Stimulated activated naive CD8-positive, alpha-beta T cell treated with anti-CD3 and anti-CD28 coated beads, Interleukin-15, amount 100 ng/mL, for 72 hours (primary cell): ENCODE data around the gene RAI14.

Source experiments
- ATAC-seq: fragments of 150-1000 bp; cut with Tn5 transposase; 2 replicates; pipeline ENCODE4 v1.10.0; 2021; ENCODE audit warnings: mild to moderate bottlenecking, moderate library complexity
- DNase-seq, 2 donors: peaks; one replicate each; pipeline ENCODE4 v3.0.0; 2021 to 2022
- H3K27ac Mint-ChIP-seq, 2 donors: one replicate each; pipeline ENCODE4 v1.8.0; 2022; ENCODE audit warnings: mild to moderate bottlenecking in 2 of 2, mixed read lengths in 2 of 2, moderate library complexity in 2 of 2
- H3K27me3 Mint-ChIP-seq: one replicate; pipeline ENCODE4 v1.8.0; 2022; ENCODE audit warnings: mixed read lengths
- H3K4me1 Mint-ChIP-seq: one replicate; pipeline ENCODE4 v1.8.0; 2022; ENCODE audit warnings: mild to moderate bottlenecking, mixed read lengths
- H3K4me3 Mint-ChIP-seq, 2 donors: one replicate each; pipeline ENCODE4 v1.8.0; 2022; ENCODE audit warnings: mild to moderate bottlenecking in 2 of 2, mixed read lengths in 2 of 2, moderate library complexity in 1 of 2
- H3K9me3 Mint-ChIP-seq, 2 donors: one replicate each; pipeline ENCODE4 v1.8.0; 2022; ENCODE audit warnings: mixed read lengths in 2 of 2

Gene RAI14

DNA sequence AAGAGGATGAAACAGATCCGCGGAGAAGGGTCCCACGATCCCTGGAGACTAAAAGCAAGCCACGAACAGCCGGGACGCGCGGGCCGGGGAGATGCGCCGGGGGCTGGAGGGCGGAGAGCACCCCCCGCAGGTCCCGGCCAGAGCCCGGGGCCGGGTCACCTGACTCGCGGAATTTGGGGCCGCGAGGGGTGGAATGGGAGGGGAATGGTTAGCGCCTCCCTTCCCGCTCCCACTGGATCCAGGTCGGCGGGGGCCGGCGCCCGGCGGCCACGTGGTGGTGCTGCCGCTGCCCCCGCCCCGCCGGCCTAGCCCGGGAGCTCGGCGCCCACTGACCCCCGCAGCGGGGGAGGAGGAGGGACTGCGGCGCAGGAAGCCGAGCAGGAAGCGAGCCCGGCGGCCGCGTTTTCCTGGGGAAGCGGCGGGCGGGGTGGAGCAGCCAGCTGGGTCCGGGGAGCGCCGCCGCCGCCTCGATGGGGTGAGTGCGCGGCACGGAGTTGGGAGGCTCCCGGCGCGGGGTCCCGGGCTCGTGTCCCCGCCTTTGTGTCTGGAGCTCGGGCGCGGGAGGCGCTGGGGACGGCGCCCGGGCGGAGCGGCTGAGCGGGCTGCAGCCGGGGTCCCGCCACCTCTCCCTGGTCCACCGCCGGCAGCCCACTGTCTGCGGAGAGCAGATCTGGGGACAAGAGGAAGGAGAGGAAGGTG lies at the start of gene RAI14:
RAI14 (plus strand) TSS at position 328 of the 699 bp plus-strand sequence. CDS start 30,592 bp downstream, outside the sequence.
- H3K4me3 Mint-ChIP-seq, result peak within 1 kb of the TSS; percentile 86 to 89
- peak within 1 kb of the TSS; percentile 36 to 83 for H3K27ac Mint-ChIP-seq
- DNase-seq (peak in 1 of 2 donors; percentile 5), ATAC-seq (peak; percentile 50)
- H3K4me1 Mint-ChIP-seq, result peaks cover 22% of the 10 kb centered on the region
- H3K9me3 Mint-ChIP-seq, result no peaks in the 10 kb centered on the region
- H3K27me3 Mint-ChIP-seq, result peaks cover 66% of the 10 kb centered on the region

DNA sequence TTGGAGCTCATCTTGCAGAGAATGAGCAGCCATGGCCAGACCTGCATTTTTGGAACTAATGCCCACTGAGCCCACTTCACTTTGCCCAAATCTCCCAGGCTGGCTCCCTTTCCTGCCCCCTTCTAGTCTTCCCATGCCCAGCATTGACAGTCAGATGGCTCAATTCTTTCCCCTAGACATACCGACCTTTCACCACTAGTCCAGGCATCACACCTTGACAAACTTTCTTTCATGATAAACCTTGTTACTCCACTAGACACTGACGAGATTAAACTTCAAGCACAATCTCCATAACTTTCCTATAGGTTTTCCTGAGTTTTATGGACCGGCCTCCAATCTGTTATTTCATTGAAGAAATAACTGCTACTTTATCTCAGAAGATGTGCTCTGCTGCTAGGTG lies 47.8 kb upstream of the RAI14 start:
- no peak for DNase-seq
- Mint-ChIP-seq H3K27ac (no peak overlapping the region), H3K9me3 (no peaks in the 10 kb centered on the region), H3K4me1 (no peaks in the 10 kb centered on the region), H3K27me3 (peaks cover 18% of the 10 kb centered on the region), H3K4me3 (no peak overlapping the region)
- ATAC-seq, result no peak

DNA sequence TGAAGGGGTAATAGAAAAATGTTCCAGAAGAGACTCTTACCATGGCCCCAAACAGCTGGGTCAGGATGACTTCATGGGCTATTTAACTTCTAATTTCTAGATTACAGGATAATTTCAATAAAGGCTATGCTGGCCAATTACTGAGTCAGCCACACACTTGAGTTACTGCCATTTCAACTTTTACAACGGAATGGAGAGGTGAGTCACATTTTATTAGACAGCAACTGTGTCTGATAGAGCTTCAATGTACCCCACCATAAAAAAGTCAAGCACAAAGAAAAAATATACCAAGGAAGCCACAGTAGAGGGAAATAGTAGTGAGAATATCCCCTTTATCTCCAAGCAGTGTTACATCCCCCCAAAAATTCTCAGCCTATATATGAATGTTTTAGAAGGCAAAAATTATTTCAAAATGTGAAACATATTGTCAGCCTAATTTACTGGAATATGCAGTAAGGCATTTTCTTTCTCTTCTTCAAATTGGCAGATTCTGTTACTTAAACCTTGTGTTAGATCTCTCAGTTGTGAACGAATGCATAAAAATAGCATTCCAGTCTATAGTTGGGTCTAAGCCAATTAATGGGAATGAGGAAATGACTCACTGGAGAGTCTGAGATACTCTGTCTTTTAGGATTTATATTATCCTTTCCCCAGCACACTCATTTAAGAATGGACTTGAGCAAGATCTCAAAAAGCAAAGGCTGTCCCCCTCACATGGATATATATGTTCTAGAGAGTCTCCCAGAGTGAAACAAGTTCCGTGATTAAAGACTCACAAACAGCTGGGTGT lies 47.1 kb upstream of the RAI14 start:
- Mint-ChIP-seq H3K9me3 (no peaks in the 10 kb centered on the region), H3K27ac (no peak overlapping the region), H3K27me3 (peaks cover 18% of the 10 kb centered on the region), H3K4me3 (no peak overlapping the region), H3K4me1 (no peaks in the 10 kb centered on the region)
- DNase-seq (no peak), ATAC-seq (no peak)

DNA sequence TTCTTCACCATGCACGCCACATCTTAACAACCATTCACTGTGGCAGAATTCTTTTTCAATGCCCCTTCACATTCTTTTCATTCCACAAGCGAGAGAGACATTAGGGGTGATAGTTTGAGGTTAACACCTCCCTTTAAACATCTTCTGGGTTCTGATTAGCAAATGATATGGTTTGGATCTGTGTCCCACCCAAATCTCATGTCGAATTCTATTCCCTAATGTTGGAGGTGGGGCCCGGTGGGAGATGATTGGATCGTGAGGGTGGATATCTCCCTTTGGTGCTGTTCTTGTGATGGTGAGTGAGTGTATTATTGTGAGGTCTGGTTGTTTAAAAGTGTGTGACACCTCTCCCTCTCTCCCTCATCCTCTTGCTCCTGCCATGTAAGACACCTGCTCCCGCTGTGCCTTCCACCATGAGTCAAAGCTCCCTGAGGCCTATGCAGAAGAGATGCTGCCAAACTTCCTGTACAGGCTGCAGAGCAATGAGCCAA lies 46.1 kb upstream of the RAI14 start:
- H3K27me3 Mint-ChIP-seq, result peaks cover 18% of the 10 kb centered on the region
- ATAC-seq, result no peak
- no peak for DNase-seq
- H3K4me3 Mint-ChIP-seq, result no peak overlapping the region
- no peak overlapping the region for H3K27ac Mint-ChIP-seq
- H3K4me1 Mint-ChIP-seq, result no peaks in the 10 kb centered on the region
- no peaks in the 10 kb centered on the region for H3K9me3 Mint-ChIP-seq

DNA sequence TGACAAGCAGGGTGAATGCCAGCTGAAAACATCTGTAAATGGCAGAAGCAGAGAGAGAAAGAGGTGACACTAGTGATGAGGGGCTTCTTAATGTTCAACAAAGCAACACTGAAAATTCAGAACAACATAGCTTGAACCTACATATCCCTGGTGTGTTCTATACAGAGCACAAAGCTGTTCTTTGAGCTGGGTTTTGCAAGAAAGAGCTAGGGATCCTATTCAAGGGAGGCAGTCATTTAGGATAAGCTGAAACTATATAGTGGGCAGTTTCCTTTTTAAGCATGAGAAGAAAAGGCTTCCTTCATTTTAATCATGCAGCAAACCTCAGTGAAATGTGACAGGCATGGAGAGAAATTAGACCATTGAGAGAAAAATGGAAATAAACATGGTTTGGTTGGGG lies 45.6 kb upstream of the RAI14 start:
- no peak overlapping the region for H3K27ac Mint-ChIP-seq
- no peaks in the 10 kb centered on the region for H3K9me3 Mint-ChIP-seq
- ATAC-seq (no peak), DNase-seq (no peak)
- H3K4me1 Mint-ChIP-seq, result no peaks in the 10 kb centered on the region
- H3K27me3 Mint-ChIP-seq, result peaks cover 18% of the 10 kb centered on the region
- H3K4me3 Mint-ChIP-seq, result no peak overlapping the region

DNA sequence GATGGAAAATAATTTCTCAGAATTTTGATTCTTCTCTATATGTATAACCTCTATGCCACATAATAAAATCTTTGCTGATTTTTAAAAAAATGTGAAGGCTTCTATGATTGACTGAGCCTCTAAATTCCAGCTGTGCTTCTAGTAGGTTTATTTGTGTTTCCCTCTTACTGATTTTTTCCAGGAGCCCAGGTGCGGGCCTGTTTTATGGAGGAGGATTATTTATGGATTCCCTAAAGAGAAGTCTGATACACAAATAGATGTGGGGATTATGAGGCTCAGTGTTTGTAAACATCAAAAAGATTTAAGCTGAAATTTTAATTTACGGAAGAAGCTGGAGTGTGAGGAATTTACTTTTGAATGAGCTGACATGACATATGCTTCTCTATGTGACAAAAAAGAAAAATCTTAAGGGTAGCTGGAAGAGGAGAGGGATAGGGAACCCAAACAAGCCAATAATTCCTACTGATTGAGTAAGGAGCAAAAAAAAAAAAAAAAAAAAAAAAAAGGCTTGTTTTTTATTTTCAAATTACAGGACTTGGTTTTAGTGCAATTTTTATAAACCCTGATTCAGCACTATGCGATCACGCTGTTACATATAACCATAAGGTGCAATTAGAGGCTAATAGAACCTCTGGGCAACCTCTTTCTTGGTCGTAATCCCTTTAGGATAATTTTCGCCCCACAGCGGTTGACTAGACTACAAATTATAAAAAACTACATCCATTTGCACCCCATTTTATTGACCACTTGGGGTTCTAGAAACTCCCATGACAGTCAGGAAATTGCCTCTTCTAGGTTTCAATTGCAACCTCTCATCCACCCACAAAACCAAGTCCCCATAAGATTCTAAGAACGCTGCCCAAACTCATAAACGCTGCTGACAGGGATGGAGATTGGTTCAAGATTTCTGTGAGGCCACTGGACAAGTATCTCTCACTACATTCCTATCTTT lies 44.4 kb upstream of the RAI14 start:
- H3K4me1 Mint-ChIP-seq, result no peaks in the 10 kb centered on the region

DNA sequence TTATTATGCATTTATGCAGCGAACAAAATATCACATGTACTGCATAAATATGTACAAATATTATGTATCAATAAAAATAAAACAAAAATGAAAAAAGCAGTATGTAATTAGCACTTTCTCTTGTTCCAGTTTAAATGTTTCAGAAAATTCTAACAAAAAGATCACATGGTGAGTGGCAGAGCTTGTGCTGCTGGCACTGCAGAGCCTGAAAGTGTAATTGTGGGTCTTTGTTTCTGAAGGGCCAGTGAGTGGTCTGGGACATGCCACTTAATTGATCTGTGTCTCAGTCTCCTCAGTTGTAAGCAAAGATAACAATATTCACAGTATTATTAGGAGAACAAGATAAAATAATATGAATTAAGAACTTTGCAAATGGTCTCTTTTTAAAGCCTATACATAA lies 39.5 kb upstream of the RAI14 start:
- H3K4me1 Mint-ChIP-seq, result peaks cover 6% of the 10 kb centered on the region
- peaks cover 12% of the 10 kb centered on the region for H3K27me3 Mint-ChIP-seq
- no peak overlapping the region for H3K4me3 Mint-ChIP-seq
- no peak for ATAC-seq
- H3K9me3 Mint-ChIP-seq, result no peaks in the 10 kb centered on the region
- DNase-seq, result no peak
- no peak overlapping the region for H3K27ac Mint-ChIP-seq

More for the DNA sequence above, 44.4 kb upstream of the RAI14 start:
- Mint-ChIP-seq H3K27me3 (peaks cover 18% of the 10 kb centered on the region), H3K4me3 (no peak overlapping the region), H3K27ac (no peak overlapping the region), H3K9me3 (no peaks in the 10 kb centered on the region)
- ATAC-seq, result no peak
- no peak for DNase-seq

DNA sequence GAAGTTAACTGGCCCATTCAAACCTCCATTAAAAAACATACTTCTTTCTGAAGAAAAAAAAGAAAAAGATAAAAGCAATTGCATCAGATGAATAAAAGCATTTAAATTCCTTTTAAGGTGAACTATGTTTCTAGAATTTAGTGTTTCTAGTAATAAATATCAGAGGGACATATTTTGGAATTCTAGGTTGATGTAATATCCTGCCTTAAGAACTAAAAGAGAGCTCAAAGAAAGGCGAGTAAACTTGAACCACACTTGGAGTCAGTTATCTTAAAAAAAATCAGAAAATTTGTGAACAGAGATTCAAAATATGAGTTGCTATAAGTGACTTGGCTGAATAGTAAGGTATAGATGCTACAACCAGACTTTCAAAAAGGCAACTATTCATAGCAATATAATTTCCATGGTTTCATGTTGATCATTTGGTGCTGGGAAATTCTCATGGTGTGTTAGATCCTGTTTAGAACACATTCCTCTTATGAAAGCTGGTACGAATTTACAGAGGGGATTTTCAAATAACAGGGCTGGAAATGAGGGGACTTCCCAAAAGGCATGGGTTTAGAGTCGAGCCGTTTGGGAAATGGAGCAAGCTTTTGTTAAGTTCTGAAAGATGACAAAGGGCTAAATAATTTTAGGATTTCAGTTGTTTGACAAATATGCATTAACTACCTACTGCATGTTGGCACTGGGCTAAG lies 37.6 kb upstream of the RAI14 start:
- ATAC-seq, result no peak
- peaks cover 17% of the 10 kb centered on the region for H3K4me1 Mint-ChIP-seq
- DNase-seq, result no peak
- no peak overlapping the region for H3K27ac Mint-ChIP-seq
- H3K27me3 Mint-ChIP-seq, result peaks cover 12% of the 10 kb centered on the region
- no peak overlapping the region for H3K4me3 Mint-ChIP-seq
- no peaks in the 10 kb centered on the region for H3K9me3 Mint-ChIP-seq

DNA sequence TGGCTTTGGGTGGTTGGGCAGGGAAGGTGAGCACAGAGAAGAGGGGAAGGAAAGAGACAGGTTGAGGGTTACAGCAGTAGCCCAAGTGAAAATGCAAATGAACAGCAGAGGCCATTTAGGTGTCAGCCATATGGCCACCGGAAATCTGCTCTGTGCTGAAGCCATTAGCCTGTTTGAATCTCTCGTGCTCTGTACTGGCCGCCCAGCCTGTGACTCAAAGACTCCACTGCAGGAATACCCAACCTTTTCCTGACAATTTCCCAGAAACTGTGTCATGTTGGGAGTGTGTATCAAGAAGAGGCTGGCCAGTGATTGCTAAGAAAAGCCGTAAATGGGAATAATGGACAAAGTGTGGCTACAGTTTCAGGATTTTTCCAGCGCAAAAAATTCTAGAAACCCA lies 35.9 kb upstream of the RAI14 start:
- DNase-seq (no peak), ATAC-seq (no peak)
- Mint-ChIP-seq H3K9me3 (no peaks in the 10 kb centered on the region), H3K4me1 (peaks cover 17% of the 10 kb centered on the region), H3K27ac (no peak overlapping the region), H3K27me3 (peaks cover 12% of the 10 kb centered on the region), H3K4me3 (no peak overlapping the region)

DNA sequence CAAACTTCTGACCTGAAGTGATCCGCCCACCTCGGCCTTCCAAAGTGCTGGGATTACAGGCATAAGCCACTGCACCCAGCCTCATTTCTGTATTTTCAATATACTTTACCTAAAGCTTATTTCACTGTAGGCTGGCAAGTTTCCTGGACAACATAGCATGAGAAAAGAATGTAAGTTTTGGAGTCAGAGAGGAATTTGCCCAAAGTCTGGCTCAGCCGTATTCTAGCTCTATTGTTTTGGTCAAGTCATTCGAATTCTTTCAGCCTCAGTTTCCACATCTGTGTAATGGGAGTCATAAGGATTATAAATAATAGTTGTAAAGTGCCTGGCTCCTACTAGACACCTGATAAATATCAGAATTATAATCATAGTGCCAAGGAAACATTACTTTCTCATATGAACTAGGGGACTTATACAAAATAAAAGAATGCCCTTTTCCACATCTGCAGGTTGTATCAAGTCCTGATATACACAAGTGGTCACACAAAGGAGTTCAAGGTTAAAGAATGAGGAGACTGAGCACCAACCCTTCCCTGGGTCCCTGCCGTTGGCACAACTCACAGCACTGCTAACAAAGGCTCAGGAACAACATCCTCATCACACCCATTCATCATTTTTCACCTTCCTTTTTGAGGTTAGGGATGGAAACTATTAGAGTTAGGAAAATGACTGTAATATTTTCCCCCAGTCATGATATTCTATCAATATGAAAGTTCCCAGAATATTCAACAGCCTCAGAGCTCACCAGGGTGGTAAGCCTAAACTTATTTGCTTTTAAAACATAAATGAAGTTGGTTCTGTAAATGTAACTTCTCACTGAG lies 34.6 kb upstream of the RAI14 start:
- ATAC-seq (no peak), DNase-seq (no peak)
- H3K4me1 Mint-ChIP-seq, result peaks cover 17% of the 10 kb centered on the region

DNA sequence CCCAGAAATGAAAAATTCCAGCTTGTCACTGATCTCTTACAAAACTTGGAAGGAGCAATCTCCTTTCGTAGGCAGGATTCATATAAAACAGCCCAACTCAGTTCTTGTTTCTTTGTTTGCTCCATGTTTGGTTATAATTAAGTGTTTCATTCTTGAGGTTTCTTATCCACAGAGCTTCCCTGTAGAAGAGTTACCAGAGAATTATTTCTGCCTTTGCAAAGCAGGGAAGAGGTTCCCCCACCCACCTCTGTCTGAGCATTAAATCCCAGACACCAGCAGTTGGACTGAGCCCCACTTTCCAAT lies 34.1 kb upstream of the RAI14 start:
- no peaks in the 10 kb centered on the region for H3K9me3 Mint-ChIP-seq
- H3K27me3 Mint-ChIP-seq, result peaks cover 12% of the 10 kb centered on the region
- no peak overlapping the region for H3K4me3 Mint-ChIP-seq
- DNase-seq (no peak), ATAC-seq (no peak)
- peaks cover 17% of the 10 kb centered on the region for H3K4me1 Mint-ChIP-seq
- peak overlapping the region in 1 of 2 donors; percentile 86 for H3K27ac Mint-ChIP-seq

More for the DNA sequence above, 34.6 kb upstream of the RAI14 start:
- Mint-ChIP-seq H3K27me3 (peaks cover 12% of the 10 kb centered on the region), H3K9me3 (no peaks in the 10 kb centered on the region), H3K27ac (no peak overlapping the region), H3K4me3 (no peak overlapping the region)

DNA sequence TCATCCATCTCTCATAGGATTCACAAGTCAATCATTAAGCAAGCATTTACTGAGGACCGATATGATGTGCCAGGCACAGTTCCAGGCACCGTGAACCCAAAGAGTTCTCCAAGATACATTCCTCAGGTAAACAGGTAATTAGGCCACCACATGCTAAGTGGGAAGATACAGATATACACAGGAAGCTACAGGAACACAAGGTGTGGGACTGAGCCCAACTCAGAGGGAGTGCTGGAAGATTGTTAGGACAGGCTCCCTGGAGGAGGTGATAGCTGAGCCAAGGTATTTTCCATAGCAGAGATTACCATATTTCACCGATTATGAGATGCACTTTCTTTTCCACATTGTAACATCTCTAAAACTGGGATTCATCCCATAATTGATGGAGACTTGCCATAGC lies 31.4 kb upstream of the RAI14 start:
- ATAC-seq, result no peak
- no peak for DNase-seq
- Mint-ChIP-seq H3K9me3 (no peaks in the 10 kb centered on the region), H3K4me3 (no peak overlapping the region), H3K27ac (no peak overlapping the region), H3K4me1 (peaks cover 12% of the 10 kb centered on the region), H3K27me3 (peaks cover 6% of the 10 kb centered on the region)

DNA sequence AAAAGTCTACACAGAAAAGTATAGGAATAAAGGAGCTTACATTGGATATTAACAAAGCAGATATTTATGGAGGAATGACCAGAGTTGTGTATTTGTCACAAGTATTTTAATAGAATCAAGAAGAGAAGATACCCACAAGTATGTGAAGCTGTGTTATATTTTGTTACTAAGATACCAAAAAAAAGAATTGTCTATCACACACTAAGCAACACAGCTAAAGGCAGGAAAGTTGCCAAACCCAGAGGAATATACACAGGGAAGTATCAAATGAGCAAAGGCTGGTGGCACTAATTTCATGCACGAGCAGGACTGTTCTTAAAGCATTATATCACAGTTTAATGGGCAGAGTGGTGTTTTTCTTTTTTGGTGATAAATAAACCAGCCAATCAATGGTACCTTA lies 30.9 kb upstream of the RAI14 start:
- Mint-ChIP-seq H3K4me3 (no peak overlapping the region), H3K9me3 (peaks cover 0 to 2% of the 10 kb centered on the region in 2 donors), H3K4me1 (peaks cover 12% of the 10 kb centered on the region)

DNA sequence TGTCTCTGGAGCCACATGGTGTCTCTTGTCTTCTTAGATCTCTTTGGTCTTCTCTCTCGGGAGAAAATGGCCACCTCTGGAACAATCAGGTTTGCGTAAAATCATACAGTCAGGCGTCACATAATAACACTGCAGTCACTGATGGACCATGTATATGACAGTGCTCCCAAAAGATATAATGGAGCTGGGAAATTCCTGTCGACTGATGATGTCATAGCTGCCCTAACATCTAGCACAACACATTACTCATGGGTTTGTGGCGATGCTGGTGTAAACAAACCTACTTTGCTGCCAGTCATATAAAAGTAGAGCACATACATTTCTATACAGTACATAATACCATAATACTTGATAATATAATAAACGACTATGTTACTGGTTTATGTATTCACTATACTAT lies 30.1 kb upstream of the RAI14 start:
- Mint-ChIP-seq H3K9me3 (peaks cover 0 to 10% of the 10 kb centered on the region in 2 donors), H3K27ac (no peak overlapping the region), H3K4me3 (no peak overlapping the region), H3K27me3 (peaks cover 11% of the 10 kb centered on the region), H3K4me1 (peaks cover 12% of the 10 kb centered on the region)
- no peak for ATAC-seq
- DNase-seq, result no peak

More for the DNA sequence above, 30.9 kb upstream of the RAI14 start:
- DNase-seq, result no peak
- no peak for ATAC-seq
- H3K27ac Mint-ChIP-seq, result no peak overlapping the region
- H3K27me3 Mint-ChIP-seq, result peaks cover 5% of the 10 kb centered on the region
